GM11168 (cell line): Measurements from ENCODE around the gene ESAM.

Experiments used
- in situ Hi-C: fragments of 300-500 bp; cut with MboI; formaldehyde crosslinking; loops from one replicate; pipeline ENCODE4 v1.12.0; 2022; ENCODE audit warnings: low sequenced_read_pairs; ENCODE audit not compliant: unreplicated experiment

ESAM gene

GRCh38 chr11:124754710-124755109, 7.4 kb downstream of the ESAM start:
- in situ Hi-C loops: loop anchor here (25.0 kb wide), 1 partner anchor 92 kb away; the partner anchor contains the start of genes SIAE and SPA17

- in situ Hi-C loops: loop anchor here (25.0 kb wide), 1 partner anchor 92 kb away; the partner anchor contains the start of genes SIAE and SPA17
Observed at GRCh38 chr11:124754309-124754708, 7.8 kb downstream of the ESAM start.

- in situ Hi-C loops: loop anchor here (25.0 kb wide), 1 partner anchor 91 kb away; the partner anchor contains the start of genes SIAE and SPA17
Observed at GRCh38 chr11:124753624-124754023, 8.5 kb downstream of the ESAM start.

- in situ Hi-C loops: loop anchor here (25.0 kb wide), 1 partner anchor 91 kb away; the partner anchor contains the start of genes SIAE and SPA17
Observed at GRCh38 chr11:124753205-124753604, 8.9 kb downstream of the ESAM start.

GRCh38 chr11:124752471-124753102, 9.5 kb downstream of the ESAM start:
- in situ Hi-C loops: loop anchor here (25.0 kb wide), 1 partner anchor 90 kb away; the partner anchor contains the start of genes SIAE and SPA17

- in situ Hi-C loops: loop anchor here (25.0 kb wide), 1 partner anchor 90 kb away; the partner anchor contains the start of genes SIAE and SPA17
Observed at GRCh38 chr11:124751741-124752470, 10.2 kb downstream of the ESAM start, which contains the start of gene VSIG2. TSS of gene VSIG2 (minus strand) at chr11:124752255. CDS start at chr11:124752137, 118 bp downstream.

- in situ Hi-C loops: loop anchor here (25.0 kb wide), 1 partner anchor 89 kb away; the partner anchor contains the start of genes SIAE and SPA17
Observed at GRCh38 chr11:124751391-124751740, 10.7 kb downstream of the ESAM start.

GRCh38 chr11:124749912-124750311, 12.2 kb downstream of the ESAM start:
- in situ Hi-C loops: loop anchor here (25.0 kb wide), 1 partner anchor 88 kb away; the partner anchor contains the start of genes SIAE and SPA17

- in situ Hi-C loops: no loop called here
Observed at GRCh38 chr11:124748481-124749343, 13.4 kb downstream of the ESAM start.

- in situ Hi-C loops: no loop called here
Observed at GRCh38 chr11:124748100-124748418, 14.0 kb downstream of the ESAM start.

GRCh38 chr11:124747406-124748099, 14.5 kb downstream of the ESAM start:
- in situ Hi-C loops: no loop called here

- in situ Hi-C loops: no loop called here
Observed at GRCh38 chr11:124746621-124747243, 15.4 kb downstream of the ESAM start.

GRCh38 chr11:124745835-124746620, 16.1 kb downstream of the ESAM start:
- in situ Hi-C loops: no loop called here

- in situ Hi-C loops: no loop called here
Observed at GRCh38 chr11:124745270-124745834, 16.7 kb downstream of the ESAM start.

GRCh38 chr11:124743050-124743449, 19.0 kb downstream of the ESAM start:
- in situ Hi-C loops: no loop called here

GRCh38 chr11:124742555-124742954, 19.5 kb downstream of the ESAM start:
- in situ Hi-C loops: no loop called here

- in situ Hi-C loops: no loop called here
Observed at GRCh38 chr11:124740277-124740882, 21.7 kb downstream of the ESAM start.
